ENCODE measurements around the gene EMX1.

GRCh38 chr2:72963423-72964145 lies 46.3 kb downstream of the EMX1 start:
- TF ChIP-seq CTCF (conservative IDR thresholded peaks at IDR 0.05; ENCODE audit: low read length): no peak
- no peak for TF ChIP-seq EZH2phosphoT487 (IDR thresholded peaks at IDR 0.05; ENCODE audit: borderline replicate concordance, low read depth, low read length)
